GM19193 (cell line): Measurements from ENCODE around the gene ARID1B.

Experiments used
- POLR2A ChIP-seq: IDR thresholded peaks from 4 replicates; pipeline ENCODE4 v1.6.1; 2011; ENCODE audit not compliant: insufficient read depth, insufficient read length; ENCODE audit errors: extremely low read depth

ARID1B gene

DNA sequence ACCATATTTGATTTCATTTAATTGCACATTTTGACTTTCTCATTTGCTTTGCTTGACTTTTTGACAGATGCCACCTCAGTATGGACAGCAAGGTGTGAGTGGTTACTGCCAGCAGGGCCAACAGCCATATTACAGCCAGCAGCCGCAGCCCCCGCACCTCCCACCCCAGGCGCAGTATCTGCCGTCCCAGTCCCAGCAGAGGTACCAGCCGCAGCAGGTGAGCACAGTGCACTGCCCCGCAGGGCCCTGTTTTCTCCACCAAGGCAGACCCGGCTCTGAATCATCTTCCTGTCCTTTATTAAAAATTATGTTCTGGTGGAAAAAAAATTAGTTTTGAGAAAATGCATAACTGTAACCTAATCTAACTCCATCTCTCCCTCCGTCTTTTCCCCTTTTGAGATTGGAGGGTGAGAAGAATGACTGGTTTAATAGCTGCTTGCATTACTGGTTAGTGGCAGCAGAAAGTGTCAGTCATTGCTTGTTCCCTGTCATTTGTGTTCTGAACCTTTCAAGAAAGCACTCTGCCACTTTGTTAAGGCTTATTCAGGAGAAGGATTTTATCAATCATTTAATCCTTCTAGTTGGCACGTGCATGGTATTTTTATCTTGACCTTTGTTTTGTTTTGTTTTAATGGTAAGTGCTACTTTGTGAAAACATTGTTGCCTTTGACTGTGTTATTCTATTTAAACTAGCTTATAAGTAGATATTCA lies 124.3 kb downstream of the ARID1B start:
- TF ChIP-seq POLR2A = no peak

GRCh38 chr6:156902782-156903181 lies 125.6 kb downstream of the ARID1B start:
- TF ChIP-seq POLR2A = no peak

DNA sequence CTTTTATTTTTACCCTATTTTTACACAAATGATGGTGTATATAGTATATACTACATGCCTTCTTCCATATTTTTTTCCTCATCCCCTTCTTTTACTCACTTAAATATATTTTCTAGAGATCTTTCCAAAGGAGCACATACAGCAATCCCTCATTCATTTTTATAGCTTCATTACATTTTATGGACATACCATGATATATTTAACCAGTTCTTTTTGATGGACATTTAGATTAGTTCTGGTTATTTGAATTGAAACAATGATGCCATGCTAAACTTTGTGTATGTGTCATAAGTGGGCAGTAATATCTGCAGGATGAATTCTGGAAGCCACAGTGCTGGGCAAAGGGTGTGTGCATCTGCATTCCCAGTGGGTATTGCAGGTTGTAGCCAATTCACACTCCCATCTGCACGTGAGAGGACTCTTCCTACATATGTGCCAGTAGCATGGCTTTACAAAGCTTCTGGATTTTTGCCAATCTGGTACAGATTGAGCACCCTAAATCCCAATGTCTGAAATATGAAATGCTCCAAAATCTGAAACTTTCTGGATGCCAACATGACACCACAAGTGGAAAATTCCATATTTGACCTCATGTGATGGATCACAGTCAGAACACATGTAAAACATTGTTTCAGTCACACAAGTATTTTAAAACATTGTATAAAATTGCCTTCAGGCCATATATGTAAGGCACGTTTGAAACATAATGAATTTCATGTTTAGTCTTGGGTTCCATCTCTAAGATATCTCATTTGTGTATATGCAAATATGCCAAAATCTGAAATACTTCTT lies 127.2 kb downstream of the ARID1B start:
- TF ChIP-seq POLR2A = no peak

GRCh38 chr6:156905801-156906200 lies 128.6 kb downstream of the ARID1B start:
- no peak for TF ChIP-seq POLR2A

DNA sequence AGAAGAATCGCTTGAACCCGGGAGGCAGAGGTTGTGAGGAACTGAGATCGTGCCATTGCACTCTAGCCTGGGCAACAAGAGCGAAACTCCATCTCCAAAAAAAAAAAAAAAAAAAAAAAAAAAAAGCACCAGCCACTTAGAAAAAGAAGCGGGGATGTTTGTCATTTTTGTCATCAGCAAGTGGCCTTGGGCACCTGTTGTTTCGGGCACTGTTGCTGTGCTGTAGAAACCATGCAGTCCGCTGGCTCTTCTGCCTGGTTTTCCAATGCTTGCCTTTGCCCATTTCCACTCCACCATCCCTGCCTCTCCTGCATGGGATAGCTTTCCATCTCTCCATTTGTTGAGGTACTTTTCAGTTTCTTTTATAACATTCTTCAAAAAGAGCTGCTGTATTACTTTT lies 129.3 kb downstream of the ARID1B start:
- TF ChIP-seq POLR2A = no peak

GRCh38 chr6:156909212-156910010 lies 132.2 kb downstream of the ARID1B start:
- no peak for TF ChIP-seq POLR2A

- TF ChIP-seq POLR2A = no peak
Observed at GRCh38 chr6:156910011-156910334, 132.8 kb downstream of the ARID1B start.

GRCh38 chr6:156910938-156911337 lies 133.8 kb downstream of the ARID1B start:
- TF ChIP-seq POLR2A = no peak

- TF ChIP-seq POLR2A = no peak
Observed at GRCh38 chr6:156911581-156911980, 134.4 kb downstream of the ARID1B start.

- TF ChIP-seq POLR2A = no peak
Observed at GRCh38 chr6:156912431-156912830, 135.3 kb downstream of the ARID1B start.

DNA sequence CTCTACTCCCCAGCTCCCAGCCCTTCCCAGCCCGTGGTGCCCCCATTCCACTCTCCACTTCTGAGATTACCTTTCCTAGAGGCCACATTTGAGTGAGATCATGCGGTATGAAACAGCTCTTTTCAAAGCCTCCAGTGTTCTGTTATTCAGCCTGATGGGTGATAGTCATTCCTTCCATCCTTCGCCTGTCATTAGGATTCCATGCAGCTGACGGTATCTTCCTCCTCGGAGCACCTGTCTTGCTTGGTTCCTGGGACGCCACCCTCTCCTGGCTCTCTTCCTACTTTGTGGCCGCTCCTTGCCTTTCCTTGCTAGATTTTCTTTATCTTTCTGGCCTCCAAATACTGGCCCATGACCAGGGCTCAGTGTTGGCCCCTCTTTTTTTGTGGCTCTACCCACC lies 137.0 kb downstream of the ARID1B start:
- no peak for TF ChIP-seq POLR2A

GRCh38 chr6:156916130-156916801 lies 139.1 kb downstream of the ARID1B start:
- TF ChIP-seq POLR2A = no peak

DNA sequence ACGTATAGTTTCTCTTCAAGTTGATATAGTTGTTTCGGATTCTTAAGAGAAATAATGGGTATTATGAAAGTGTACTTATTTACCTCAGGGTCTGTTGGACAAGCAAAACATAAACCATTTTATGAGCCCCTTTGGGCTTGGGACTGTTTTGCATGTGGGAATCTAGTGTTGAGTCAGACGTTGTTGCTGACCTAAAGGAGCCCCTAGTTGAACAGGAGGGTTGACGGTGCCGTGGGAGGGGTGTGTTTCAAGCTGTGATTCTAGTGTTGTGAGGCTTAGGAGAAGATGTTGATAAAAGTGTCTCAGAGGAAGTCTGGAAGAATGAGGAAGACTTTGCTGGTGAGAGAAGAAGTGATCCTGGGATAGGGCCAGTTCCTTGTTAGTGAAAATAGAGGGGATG lies 140.0 kb downstream of the ARID1B start:
- TF ChIP-seq POLR2A = no peak

- no peak for TF ChIP-seq POLR2A
Observed at GRCh38 chr6:156918647-156919046, 141.5 kb downstream of the ARID1B start.

DNA sequence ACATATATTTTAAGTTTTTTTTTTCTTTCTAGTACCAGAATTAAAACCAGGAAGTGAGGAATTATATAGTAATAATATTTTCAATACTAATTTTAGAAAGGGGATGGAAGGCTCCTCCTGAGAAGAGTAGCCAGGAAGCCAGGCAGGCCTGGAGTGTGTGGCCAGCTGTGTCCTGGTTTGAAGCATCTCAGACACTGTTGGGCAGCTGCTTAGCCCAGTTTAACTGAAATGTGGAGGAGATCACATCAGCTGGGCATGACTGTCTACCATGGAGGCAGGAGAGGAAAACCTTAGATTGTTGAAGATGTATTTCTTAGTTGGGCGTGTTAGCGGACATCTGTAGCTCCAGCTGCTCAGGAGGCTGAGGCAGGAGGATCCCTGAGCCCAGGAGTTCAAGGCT lies 142.2 kb downstream of the ARID1B start:
- TF ChIP-seq POLR2A = no peak
